Measurements from ENCODE around the gene CNTNAP5. TPM values are rescaled to one million over a fixed set of nuclear protein-coding genes. Genes with fewer than 3 reads are reported as not detected.

The CNTNAP5 gene
- total and polyA plus RNA-seq, 2 of the 13 experiments (the other 11 are each of a cell fraction or from before 2014, with no cell fraction given), result not detected

DNA sequence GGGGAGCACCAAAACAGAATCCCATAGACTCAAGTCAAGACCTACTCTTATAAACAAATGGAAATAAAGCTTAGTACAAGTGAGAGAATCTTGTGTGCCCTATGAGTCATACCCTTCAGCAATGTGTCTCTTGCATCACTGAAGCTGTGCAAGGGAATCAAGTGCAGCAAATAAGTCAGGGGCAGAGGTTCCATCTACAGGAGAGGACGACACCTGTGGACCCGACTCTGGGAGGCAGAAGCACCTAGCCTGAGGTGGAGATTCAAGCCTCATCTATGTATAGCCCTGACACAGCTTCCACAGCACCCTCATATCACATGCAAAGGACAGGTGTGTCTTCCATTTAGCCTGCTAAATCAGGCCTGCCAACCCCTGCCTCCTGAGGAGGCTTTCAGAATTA, 298.2 kb downstream of the CNTNAP5 start:
- Histone ChIP-seq H3K4me2 (ENCODE audit: low read depth, low read length) (no peak overlapping the region), H3K27ac (ENCODE audit: extremely low read length, insufficient read depth, low read length) (no peak overlapping the region), H3K4me3 (replicated peaks in 1 of 3; ENCODE audit: insufficient read depth in 1 of 3, low read depth in 2 of 3, low read length in 3 of 3) (no peak overlapping the region), H3K79me2 (ENCODE audit: insufficient read depth, low read length) (no peaks in the 10 kb centered on the region), H3K4me1 (ENCODE audit: insufficient read depth, low read length) (no peaks in the 10 kb centered on the region), H3K27me3 (ENCODE audit: control insufficient read depth in 1 of 2, insufficient read depth in 2 of 2, low read length in 2 of 2) (no peaks in the 10 kb centered on the region), H4K20me1 (ENCODE audit: insufficient read depth, low read length) (no peaks in the 10 kb centered on the region), H2AFZ (ENCODE audit: low read length) (no peak overlapping the region), H3K36me3 (replicated peaks in 1 of 2; ENCODE audit: control insufficient read depth in 1 of 2, insufficient read depth in 2 of 2, low read length in 2 of 2) (no peaks in the 10 kb centered on the region), H3K9me3 (ENCODE audit: low read length) (no peaks in the 10 kb centered on the region), H3K9ac (ENCODE audit: insufficient read depth, low read depth, low read length) (no peak overlapping the region)
- no peak for ATAC-seq
- POLR2A ChIA-PET, result no interaction called here
- intact Hi-C loops (cut with micrococcal nuclease; ENCODE audit: unreplicated experiment), result no loop called here
- TF ChIP-seq GATA4 (IDR thresholded peaks at IDR 0.05; ENCODE audit: borderline replicate concordance, low read depth), result no peak
- TF ChIP-seq FOSL2 (CRISPR knock-in tag; IDR thresholded peaks at IDR 0.05), result 0 out of 2 replicates have a peak, but pooled peaks have one; percentile 23
- no peak for DNase-seq (ENCODE audit: low spot score)
- CTCF ChIA-PET (ENCODE audit: low intra/inter-chr PET ratio, low total read pairs), result no interaction called here
- no TSS peak for BruUV-seq (replicated peaks)
- in situ Hi-C loops (cut with HindIII; ENCODE audit: extremely low pct_ligation_motif_present, low pct_unique_long_range_greater_than_20kb), result no loop called here
- FAIRE-seq, result no peak
- 6% methylated on average over 2 of the region's 2 CpGs for WGBS (ENCODE audit: low lambda C conversion rate)

DNA sequence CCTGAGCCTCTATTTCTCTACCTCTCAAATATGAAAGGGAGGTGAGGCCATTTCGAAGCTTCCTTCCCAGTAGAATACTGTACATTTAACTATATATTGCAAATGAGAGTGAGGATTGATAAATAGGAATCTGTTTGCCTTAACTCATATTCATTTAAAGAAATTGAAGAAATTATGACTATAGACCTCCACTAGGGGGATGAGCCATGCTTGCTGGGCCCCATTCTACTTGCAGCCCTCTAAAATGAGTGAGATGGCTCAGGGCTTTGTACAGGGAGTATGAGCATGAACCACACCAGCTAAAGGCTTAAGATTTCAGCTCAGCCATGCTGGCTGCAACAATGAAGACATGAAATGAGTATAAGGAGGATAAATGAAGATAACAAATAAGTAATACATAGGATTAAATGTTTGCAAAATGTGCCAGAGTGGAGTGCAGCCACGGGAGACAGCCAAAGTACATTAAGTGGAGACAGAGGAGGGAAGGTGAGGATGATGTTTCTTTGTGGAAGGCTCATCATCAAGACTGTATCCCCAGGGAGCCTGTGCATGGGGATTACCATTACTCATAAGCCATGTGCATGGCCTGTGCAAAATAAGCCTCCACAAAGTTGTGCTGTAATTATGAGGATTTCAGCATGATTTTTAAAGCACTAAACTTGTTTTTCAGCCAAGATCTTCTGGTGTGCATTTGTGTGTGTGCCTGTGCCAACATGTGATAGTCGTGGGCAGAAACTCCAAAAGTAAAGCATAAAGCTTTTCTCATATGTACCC, 300.8 kb downstream of the CNTNAP5 start:
- no peak overlapping the region for H3K27ac ChIP-seq (ENCODE audit: extremely low read length, insufficient read depth, low read length)
- POLR2A ChIA-PET, result no interaction called here
- no peak overlapping the region for H3K9ac ChIP-seq (ENCODE audit: insufficient read depth, low read depth, low read length)
- in situ Hi-C loops (cut with HindIII; ENCODE audit: extremely low pct_ligation_motif_present, low pct_unique_long_range_greater_than_20kb) (no loop called here), intact Hi-C loops (cut with micrococcal nuclease; ENCODE audit: unreplicated experiment) (loop anchor here (1.0 kb wide), 1 partner anchor 484 kb away; no protein-coding TSS in a partner anchor)
- no peaks in the 10 kb centered on the region for H3K36me3 ChIP-seq (replicated peaks in 1 of 2; ENCODE audit: control insufficient read depth in 1 of 2, insufficient read depth in 2 of 2, low read length in 2 of 2)
- no peaks in the 10 kb centered on the region for H3K9me3 ChIP-seq (ENCODE audit: low read length)
- DNase-seq (ENCODE audit: low spot score), result peak; percentile 9
- FAIRE-seq, result no peak
- H4K20me1 ChIP-seq (ENCODE audit: insufficient read depth, low read length), result no peaks in the 10 kb centered on the region
- WGBS (ENCODE audit: low lambda C conversion rate), result under 1% methylated on average over 3 of the region's 3 CpGs
- ATAC-seq, result peak; percentile 81
- H2AFZ ChIP-seq (ENCODE audit: low read length), result no peak overlapping the region
- TF ChIP-seq STAG1 (CRISPR knock-in tag; IDR thresholded peaks at IDR 0.05), result peak; percentile 42
- no peak for TF ChIP-seq ZKSCAN1 (IDR thresholded peaks at IDR 0.05; ENCODE audit: low read length)
- TF ChIP-seq, protein P1, sequence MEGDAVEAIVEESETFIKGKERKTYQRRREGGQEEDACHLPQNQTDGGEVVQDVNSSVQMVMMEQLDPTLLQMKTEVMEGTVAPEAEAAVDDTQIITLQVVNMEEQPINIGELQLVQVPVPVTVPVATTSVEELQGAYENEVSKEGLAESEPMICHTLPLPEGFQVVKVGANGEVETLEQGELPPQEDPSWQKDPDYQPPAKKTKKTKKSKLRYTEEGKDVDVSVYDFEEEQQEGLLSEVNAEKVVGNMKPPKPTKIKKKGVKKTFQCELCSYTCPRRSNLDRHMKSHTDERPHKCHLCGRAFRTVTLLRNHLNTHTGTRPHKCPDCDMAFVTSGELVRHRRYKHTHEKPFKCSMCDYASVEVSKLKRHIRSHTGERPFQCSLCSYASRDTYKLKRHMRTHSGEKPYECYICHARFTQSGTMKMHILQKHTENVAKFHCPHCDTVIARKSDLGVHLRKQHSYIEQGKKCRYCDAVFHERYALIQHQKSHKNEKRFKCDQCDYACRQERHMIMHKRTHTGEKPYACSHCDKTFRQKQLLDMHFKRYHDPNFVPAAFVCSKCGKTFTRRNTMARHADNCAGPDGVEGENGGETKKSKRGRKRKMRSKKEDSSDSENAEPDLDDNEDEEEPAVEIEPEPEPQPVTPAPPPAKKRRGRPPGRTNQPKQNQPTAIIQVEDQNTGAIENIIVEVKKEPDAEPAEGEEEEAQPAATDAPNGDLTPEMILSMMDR (CRISPR knock-in tag; IDR thresholded peaks at IDR 0.05), result 0 out of 2 replicates have a peak, but pooled peaks have one; percentile 4
- H3K27me3 ChIP-seq (ENCODE audit: control insufficient read depth in 1 of 2, insufficient read depth in 2 of 2, low read length in 2 of 2), result no peaks in the 10 kb centered on the region
- H3K4me3 ChIP-seq (replicated peaks in 1 of 3; ENCODE audit: insufficient read depth in 1 of 3, low read depth in 2 of 3, low read length in 3 of 3), result no peak overlapping the region
- no peaks in the 10 kb centered on the region for H3K4me1 ChIP-seq (ENCODE audit: insufficient read depth, low read length)
- H3K4me2 ChIP-seq (ENCODE audit: low read depth, low read length), result no peak overlapping the region
- CTCF ChIA-PET (ENCODE audit: low intra/inter-chr PET ratio, low total read pairs), result no interaction called here
- no peaks in the 10 kb centered on the region for H3K79me2 ChIP-seq (ENCODE audit: insufficient read depth, low read length)
- BruUV-seq (replicated peaks), result no TSS peak
